ENCODE data around the gene PGAM1. TPM values are rescaled to one million over a fixed set of nuclear protein-coding genes. Genes with fewer than 3 reads are reported as not detected.

The PGAM1 gene
- total RNA-seq, result 489 and 612 TPM in 2 replicates

DNA sequence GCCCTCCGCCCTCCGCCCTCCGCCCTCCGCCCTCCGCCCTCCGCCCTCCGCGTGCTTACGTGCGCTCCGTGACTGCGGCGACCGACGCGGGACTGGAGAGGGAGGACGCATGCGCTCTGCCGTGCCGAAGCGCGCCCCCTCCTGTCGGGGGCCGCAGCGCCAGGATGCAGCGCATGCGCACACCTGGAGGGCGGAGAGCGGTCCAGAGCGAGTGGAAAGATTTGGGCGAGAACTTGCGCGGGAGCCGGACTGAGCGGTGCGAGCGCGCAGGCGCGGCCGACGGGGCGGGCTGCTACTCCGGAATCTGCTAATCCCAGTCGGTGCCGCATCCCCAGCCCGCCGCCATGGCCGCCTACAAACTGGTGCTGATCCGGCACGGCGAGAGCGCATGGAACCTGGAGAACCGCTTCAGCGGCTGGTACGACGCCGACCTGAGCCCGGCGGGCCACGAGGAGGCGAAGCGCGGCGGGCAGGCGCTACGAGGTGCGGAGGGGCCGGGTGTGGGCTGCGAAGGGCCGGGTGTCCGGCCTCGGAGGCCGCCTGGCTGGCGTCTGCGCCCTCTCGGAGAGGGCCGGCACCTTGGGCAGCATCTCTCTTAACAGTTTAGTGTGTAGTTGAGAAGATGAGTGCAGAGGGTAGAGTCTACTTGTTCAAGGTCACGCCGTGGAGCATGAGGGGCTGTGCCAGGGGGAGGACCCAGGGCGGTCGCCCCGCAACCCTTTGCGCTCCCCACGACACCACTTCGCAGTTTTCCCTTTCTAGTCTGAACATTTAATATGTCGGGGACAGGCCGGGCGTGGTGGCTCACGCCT, at the start of gene PGAM1:
PGAM1 (plus strand) TSS at position 228 of the 812 bp plus-strand sequence; CDS start at position 345, 117 bp downstream.

DNA sequence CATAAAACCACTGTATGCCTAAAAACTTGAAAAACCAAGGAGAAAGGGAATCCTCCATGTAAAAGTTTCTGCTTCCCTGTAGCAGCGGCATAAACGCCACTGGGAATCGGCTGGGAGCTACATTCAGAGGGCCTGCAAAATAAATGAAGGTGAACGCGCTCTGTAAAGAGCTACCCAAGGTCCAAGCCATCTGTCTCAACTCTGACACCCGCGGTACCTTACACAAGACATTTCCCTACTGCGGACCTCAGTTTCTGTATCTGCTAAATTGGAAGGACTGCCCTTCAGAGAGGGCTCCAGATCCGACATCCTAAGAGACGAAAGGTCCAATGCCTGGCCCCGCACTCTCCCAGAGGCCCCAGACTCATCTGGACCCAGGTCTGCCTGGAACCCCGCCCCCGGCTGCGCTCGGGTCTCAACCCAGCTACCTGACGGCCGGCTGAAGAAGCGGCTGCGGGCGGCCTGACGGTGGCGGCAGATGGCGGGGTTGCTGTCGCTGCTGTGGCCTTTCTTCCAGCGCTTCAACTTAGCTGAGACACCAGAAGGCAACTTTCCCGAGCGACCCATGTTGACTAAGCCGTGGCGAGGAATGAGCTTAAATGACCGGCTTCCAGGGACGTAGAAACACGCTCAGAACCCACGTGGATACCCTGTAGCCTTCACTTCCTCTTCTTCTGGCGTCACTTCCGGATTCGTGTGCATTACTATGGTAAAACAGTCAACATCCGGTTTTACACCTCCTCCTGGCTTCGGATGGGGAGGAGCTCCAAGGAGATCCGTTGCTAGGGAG, 25.1 kb upstream of the PGAM1 start, which contains the start of gene RRP12:
RRP12 (minus strand) TSS at position 676 of the 790 bp plus-strand sequence; CDS start at position 567, 109 bp downstream.

DNA sequence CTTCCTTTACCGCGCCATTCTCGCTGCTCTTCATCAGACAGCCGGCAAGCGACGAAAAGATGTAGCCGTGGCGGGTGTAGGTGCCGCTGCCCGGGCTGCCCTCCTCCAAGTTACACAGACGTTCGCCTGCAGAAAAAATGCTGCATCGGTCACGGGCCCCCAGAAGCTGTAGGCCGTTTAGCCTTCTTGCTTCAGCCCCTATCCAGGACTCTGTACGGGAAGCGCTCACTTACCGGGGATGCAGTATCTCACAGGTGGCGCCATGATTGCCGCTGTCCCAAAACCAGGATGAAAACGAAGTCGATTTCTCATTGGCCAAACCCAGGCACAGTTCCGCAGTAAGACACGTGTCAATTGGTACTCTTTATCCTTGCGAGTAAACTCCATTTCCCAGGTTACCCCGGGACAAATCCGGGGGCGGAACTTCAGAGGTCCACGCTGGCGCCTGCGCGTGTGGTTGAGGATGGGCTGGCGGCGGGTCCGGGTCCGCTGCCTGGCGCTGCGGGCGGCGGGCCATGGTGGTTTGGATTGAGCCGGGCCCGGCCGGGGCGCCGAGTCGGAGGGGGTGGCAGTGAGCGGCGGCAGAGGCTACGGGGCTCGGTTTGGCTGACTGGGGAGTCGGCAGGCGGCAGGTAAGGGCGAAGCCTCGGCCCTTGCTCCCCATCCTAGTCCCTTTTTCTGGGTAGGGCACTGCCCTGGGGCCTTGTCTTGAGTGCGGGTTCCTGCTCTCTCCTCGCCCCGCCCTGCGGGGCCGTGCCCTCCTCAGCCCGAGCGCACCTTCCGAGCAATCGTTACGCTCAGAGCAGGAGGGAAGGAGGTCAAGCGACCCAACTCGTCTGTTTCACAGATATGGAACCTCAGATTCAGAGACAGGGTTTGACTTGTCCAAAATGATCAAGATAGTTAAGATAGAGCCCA, 20.0 kb downstream of the PGAM1 start, which contains the start of the genes EXOSC1 and ZDHHC16:
EXOSC1 (minus strand) TSS at position 285 of the 918 bp plus-strand sequence; CDS start at position 264, 21 bp downstream.
ZDHHC16 (plus strand) TSS at position 454 of the 918 bp plus-strand sequence. CDS start 5,501 bp downstream, outside the sequence.

Other genes starting within 250 kb of the PGAM1 start
- under 0.01 TPM in 2 replicates for gene SLIT1, start 240.2 kb upstream of the PGAM1 start, total RNA-seq
- gene ARHGAP19, start 133.6 kb upstream of the PGAM1 start, total RNA-seq, result 5.6 and 12.1 TPM in 2 replicates
- gene FRAT1, start 106.9 kb upstream of the PGAM1 start, total RNA-seq, result 0.96 and 1.7 TPM in 2 replicates
- 6.1 and 6.2 TPM in 2 replicates for gene FRAT2, start 91.5 kb upstream of the PGAM1 start, total RNA-seq
- 14.7 and 38.3 TPM in 2 replicates for gene RRP12, start 24.9 kb upstream of the PGAM1 start, total RNA-seq
- 36.1 and 39.3 TPM in 2 replicates for gene EXOSC1, start 19.8 kb downstream of the PGAM1 start, total RNA-seq
- 36.6 and 80.9 TPM in 2 replicates for gene ZDHHC16, start 20.0 kb downstream of the PGAM1 start, total RNA-seq
- 64.6 and 77.5 TPM in 2 replicates for gene MMS19, start 72.2 kb downstream of the PGAM1 start, total RNA-seq
- 16.9 and 31.4 TPM in 2 replicates for gene UBTD1, start 72.7 kb downstream of the PGAM1 start, total RNA-seq
- gene ANKRD2, start 146.6 kb downstream of the PGAM1 start, total RNA-seq, result 0.85 and 2.5 TPM in 2 replicates
- 0.56 and 0.58 TPM in 2 replicates for gene HOGA1, start 158.2 kb downstream of the PGAM1 start, total RNA-seq
- 0.19 TPM in 1 of 2 replicates, not detected in the other for gene C10orf62, start 163.5 kb downstream of the PGAM1 start, total RNA-seq
- 3.7 and 5.8 TPM in 2 replicates for gene MORN4, start 207.3 kb downstream of the PGAM1 start, total RNA-seq
- 20.1 and 21.4 TPM in 2 replicates for gene PI4K2A, start 214.5 kb downstream of the PGAM1 start, total RNA-seq

Measured in regular cardiac myocyte (primary cell).